Measurements from ENCODE around the gene SRGAP3.

The SRGAP3 gene

GRCh38 chr3:9201955-9202354, 47.5 kb downstream of the SRGAP3 start:
- DNase-seq (ENCODE audit: low spot score): no peak

- DNase-seq (ENCODE audit: low spot score): no peak
These were observed 48.2 kb downstream of the SRGAP3 start for GRCh38 chr3:9201266-9201665.

GRCh38 chr3:9199775-9200174, 49.7 kb downstream of the SRGAP3 start:
- DNase-seq (ENCODE audit: low spot score): no peak

GRCh38 chr3:9198899-9199335, 50.5 kb downstream of the SRGAP3 start:
- no peak for DNase-seq (ENCODE audit: low spot score)

GRCh38 chr3:9198261-9198660, 51.2 kb downstream of the SRGAP3 start:
- DNase-seq (ENCODE audit: low spot score): no peak

GRCh38 chr3:9196020-9196419, 53.4 kb downstream of the SRGAP3 start:
- DNase-seq (ENCODE audit: low spot score): no peak

GRCh38 chr3:9195390-9195789, 54.1 kb downstream of the SRGAP3 start:
- DNase-seq (ENCODE audit: low spot score): no peak

GRCh38 chr3:9194509-9195184, 54.8 kb downstream of the SRGAP3 start:
- no peak for DNase-seq (ENCODE audit: low spot score)

- no peak for DNase-seq (ENCODE audit: low spot score)
These were observed 55.7 kb downstream of the SRGAP3 start for GRCh38 chr3:9193633-9194195.

- no peak for DNase-seq (ENCODE audit: low spot score)
These were observed 56.2 kb downstream of the SRGAP3 start for GRCh38 chr3:9193211-9193610.

- no peak for DNase-seq (ENCODE audit: low spot score)
These were observed 57.0 kb downstream of the SRGAP3 start for GRCh38 chr3:9192248-9193025.

GRCh38 chr3:9190276-9190675, 59.2 kb downstream of the SRGAP3 start:
- no peak for DNase-seq (ENCODE audit: low spot score)

GRCh38 chr3:9188583-9188982, 60.9 kb downstream of the SRGAP3 start:
- DNase-seq (ENCODE audit: low spot score): no peak

GRCh38 chr3:9185701-9186100, 63.7 kb downstream of the SRGAP3 start:
- DNase-seq (ENCODE audit: low spot score): no peak

- no peak for DNase-seq (ENCODE audit: low spot score)
These were observed 64.4 kb downstream of the SRGAP3 start for GRCh38 chr3:9185046-9185445.

GRCh38 chr3:9184461-9184835, 65.0 kb downstream of the SRGAP3 start:
- DNase-seq (ENCODE audit: low spot score): no peak

GRCh38 chr3:9183811-9184460, 65.5 kb downstream of the SRGAP3 start:
- no peak for DNase-seq (ENCODE audit: low spot score)

- DNase-seq (ENCODE audit: low spot score): no peak
These were observed 66.4 kb downstream of the SRGAP3 start for GRCh38 chr3:9183011-9183410.

- no peak for DNase-seq (ENCODE audit: low spot score)
These were observed 68.7 kb downstream of the SRGAP3 start for GRCh38 chr3:9180764-9181117.

GRCh38 chr3:9179826-9180763, 69.4 kb downstream of the SRGAP3 start:
- DNase-seq (ENCODE audit: low spot score): peak; percentile 12

GRCh38 chr3:9178697-9179096, 70.7 kb downstream of the SRGAP3 start:
- no peak for DNase-seq (ENCODE audit: low spot score)

- DNase-seq (ENCODE audit: low spot score): no peak
These were observed 74.0 kb downstream of the SRGAP3 start for GRCh38 chr3:9175421-9175820.
